T47D (cell line): Measurements from ENCODE around the gene CD24.
"Not testable (repeated sequence)": the region's sequence is repeated elsewhere in the genome, so short reads cannot be mapped to it uniquely, and the experiment has no call there.

ENCODE experiments used
- DNase-seq, 2 experiments: peaks; one replicate each; pipeline versions ENCODE4 v3.0.0 to v3.0.0-alpha.2; 2011 to 2012; ENCODE audit warnings: low read depth in 1 of 2, low spot score in 1 of 2
- JUND ChIP-seq: IDR thresholded peaks from 2 replicates; pipeline ENCODE4 v1.6.1; 2012; ENCODE audit warnings: low read depth
- in situ Hi-C: cut with HindIII; loops from 2 replicates; pipeline ENCODE4 v1.10.0; 2016; ENCODE audit warnings: low sequenced_read_pairs, low pct_unique_long_range_greater_than_20kb

CD24 gene

GRCh38 chr6:106974336-106974998, at the start of gene CD24:
Gene CD24, minus strand, starts transcription at chr6:106974729. Its CDS starts 83 bp downstream, at chr6:106974646.
- DNase-seq, result peak; percentile 66 to 83
- in situ Hi-C loops, result no loop called here
- TF ChIP-seq JUND, result no peak

GRCh38 chr6:107021446-107022185, 47.1 kb upstream of the CD24 start:
- no peak for TF ChIP-seq JUND
- in situ Hi-C loops, result no loop called here
- peak in 1 of 2 experiments; percentile 9 for DNase-seq

GRCh38 chr6:107020239-107020638, 45.7 kb upstream of the CD24 start:
- in situ Hi-C loops, result no loop called here
- no peak for DNase-seq
- TF ChIP-seq JUND, result no peak

GRCh38 chr6:107019628-107020027, 45.1 kb upstream of the CD24 start:
- in situ Hi-C loops, DNase-seq: not testable (repeated sequence)

- TF ChIP-seq JUND, result no peak
- DNase-seq, result peak in 1 of 2 experiments; percentile 16
- in situ Hi-C loops, result no loop called here
Measured at GRCh38 chr6:107019047-107019446, 44.5 kb upstream of the CD24 start.

GRCh38 chr6:107009499-107009898, 35.0 kb upstream of the CD24 start:
- in situ Hi-C loops, result no loop called here
- TF ChIP-seq JUND, result no peak
- no peak for DNase-seq

GRCh38 chr6:106997392-106998158, 23.0 kb upstream of the CD24 start:
- no peak for TF ChIP-seq JUND
- peak in 1 of 2 experiments; percentile 75 for DNase-seq
- in situ Hi-C loops, result no loop called here

GRCh38 chr6:106995640-106996039, 21.1 kb upstream of the CD24 start:
- no peak for TF ChIP-seq JUND
- in situ Hi-C loops, result no loop called here
- no peak for DNase-seq

GRCh38 chr6:106989737-106990136, 15.2 kb upstream of the CD24 start:
- DNase-seq, in situ Hi-C loops: not testable (repeated sequence)

- in situ Hi-C loops, result no loop called here
- DNase-seq, result no peak
- TF ChIP-seq JUND, result no peak
Measured at GRCh38 chr6:106988664-106989063, 14.1 kb upstream of the CD24 start.

- DNase-seq, result no peak
- in situ Hi-C loops, result no loop called here
- TF ChIP-seq JUND, result no peak
Measured at GRCh38 chr6:106981926-106982325, 7.4 kb upstream of the CD24 start.

- TF ChIP-seq JUND, result no peak
- no peak for DNase-seq
- in situ Hi-C loops, result no loop called here
Measured at GRCh38 chr6:106980926-106981325, 6.4 kb upstream of the CD24 start.

GRCh38 chr6:106979435-106979884, 4.9 kb upstream of the CD24 start:
- DNase-seq, result peak in 1 of 2 experiments; percentile 86
- in situ Hi-C loops, result no loop called here
- no peak for TF ChIP-seq JUND
